PC-9 (cell line): ENCODE data around the gene OXSM. TPM values are rescaled to one million over a fixed set of nuclear protein-coding genes. Genes with fewer than 3 reads are reported as not detected.
A peak's percentile ranks its signal among the peaks of the same experiment; 100 is the strongest.

Source experiments
- BruUV-seq: library from RNA; stranded (reverse); fragments of 400-500 nt; replicated peaks from 2 replicates; lab custom pipeline; 2021; lab: Mats Ljungman, UMichigan
- CTCF ChIA-PET: fragments of 300-600 bp; sonication (Branson Sonifier 250); formaldehyde crosslinking; loops from one replicate; lab custom pipeline; 2022; ENCODE audit warnings: antibody characterized with exemption; lab: Charles Lee
- POLR2A ChIA-PET: fragments of 300-600 bp; sonication (Branson Sonifier 250); formaldehyde crosslinking; loops from one replicate; lab custom pipeline; 2022; ENCODE audit warnings: antibody characterized with exemption; ENCODE audit not compliant: unreplicated experiment; lab: Charles Lee
- DNase-seq, 2 experiments: peaks; one replicate each; pipeline versions ENCODE4 v3.0.0 to v3.0.0-alpha.2; 2015 to 2022; ENCODE audit warnings: mixed read lengths in 1 of 2
- H2AFZ ChIP-seq: fragments of 200-600 bp; sonication (generic); 2 replicates; pipeline ENCODE4 v1.8.1; 2017; ENCODE audit warnings: antibody characterized with exemption
- H3F3A ChIP-seq: fragments of 200-600 bp; sonication (generic); 2 replicates; pipeline ENCODE4 v1.8.1; 2017; ENCODE audit warnings: antibody characterized with exemption, mild to moderate bottlenecking, low read depth; ENCODE audit not compliant: insufficient read depth
- H3K27ac ChIP-seq: fragments of 200-600 bp; sonication (generic); 2 replicates; pipeline ENCODE4 v1.6.1; 2016; ENCODE audit warnings: mixed run types
- H3K27me3 ChIP-seq: fragments of 200-600 bp; sonication (generic); 2 replicates; pipeline ENCODE4 v1.6.1; 2016; ENCODE audit warnings: low read depth, mixed run types; ENCODE audit not compliant: insufficient read depth
- H3K36me3 ChIP-seq: fragments of 200-600 bp; sonication (generic); 2 replicates; pipeline ENCODE4 v1.6.1; 2016; ENCODE audit warnings: low read depth, mixed run types
- H3K4me1 ChIP-seq: fragments of 200-600 bp; sonication (generic); replicated peaks from 2 replicates; pipeline ENCODE4 v1.6.1; 2016; ENCODE audit warnings: mixed run types; ENCODE audit not compliant: insufficient read depth
- H3K4me2 ChIP-seq: fragments of 200-600 bp; sonication (generic); 2 replicates; pipeline ENCODE4 v1.6.1; 2017; ENCODE audit warnings: mixed run types
- H3K4me3 ChIP-seq: fragments of 200-600 bp; sonication (generic); 2 replicates; pipeline ENCODE4 v1.6.1; 2016; ENCODE audit warnings: mixed run types
- H3K79me2 ChIP-seq: fragments of 200-600 bp; sonication (generic); 2 replicates; pipeline ENCODE4 v1.6.1; 2017; ENCODE audit warnings: low read depth, mixed run types
- H3K9me2 ChIP-seq: fragments of 200-600 bp; sonication (generic); 2 replicates; pipeline ENCODE4 v1.8.1; 2017; ENCODE audit warnings: mild to moderate bottlenecking; ENCODE audit not compliant: insufficient read depth
- H3K9me3 ChIP-seq: fragments of 200-600 bp; sonication (generic); 2 replicates; pipeline ENCODE4 v1.8.1; 2016; ENCODE audit warnings: low read depth; ENCODE audit not compliant: insufficient read depth
- H4K20me1 ChIP-seq: fragments of 200-600 bp; sonication (generic); 2 replicates; pipeline ENCODE4 v1.8.1; 2017; ENCODE audit not compliant: insufficient read depth
- EZH2 ChIP-seq: fragments of 200-600 bp; sonication (generic); IDR thresholded peaks from 2 replicates; pipeline ENCODE4 v1.8.0; 2017; ENCODE audit warnings: antibody characterized with exemption, low read depth
- intact Hi-C: fragments of 100-400 bp; cut with micrococcal nuclease; formaldehyde crosslinking; loops from one replicate; pipeline ENCODE4 v1.10.0; 2022; ENCODE audit not compliant: unreplicated experiment
- total RNA-seq: library from RNA; stranded (reverse); gene quantifications from 2 replicates; pipeline ENCODE4 v1.2.3, GENCODE V29; 2021
- TF ChIP-seq, protein P1 (sequence below): fragments of 200-600 bp; sonication (generic); conservative IDR thresholded peaks from 2 replicates; pipeline ENCODE4 v1.6.1; 2017; ENCODE audit warnings: mixed run types, antibody characterized with exemption, mild to moderate bottlenecking, moderate library complexity

OXSM gene
- total RNA-seq, 1 experiment from 2014 or later: 13.8 TPM

DNA sequence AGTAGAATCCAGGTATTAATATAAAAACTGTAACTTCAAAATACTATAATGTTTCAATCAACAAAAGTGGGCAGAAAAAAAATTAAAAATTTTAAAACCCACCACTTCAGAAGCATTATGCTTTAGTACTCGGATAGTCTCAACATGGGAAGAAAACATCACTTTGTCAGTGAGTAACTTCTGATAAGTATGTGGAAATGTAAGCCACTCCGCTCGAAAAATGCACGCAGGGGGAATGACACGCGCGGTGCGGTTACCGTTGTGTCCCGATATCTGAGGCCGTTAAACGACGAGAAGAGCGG lies 7.3 kb upstream of the OXSM start:
- intact Hi-C loops: loop anchor here (2.0 to 5.0 kb wide), 2 partner anchors 75 to 118 kb away; partner anchors contain the start of gene TOP2B
- no peak for DNase-seq
- BruUV-seq: no TSS peak

DNA sequence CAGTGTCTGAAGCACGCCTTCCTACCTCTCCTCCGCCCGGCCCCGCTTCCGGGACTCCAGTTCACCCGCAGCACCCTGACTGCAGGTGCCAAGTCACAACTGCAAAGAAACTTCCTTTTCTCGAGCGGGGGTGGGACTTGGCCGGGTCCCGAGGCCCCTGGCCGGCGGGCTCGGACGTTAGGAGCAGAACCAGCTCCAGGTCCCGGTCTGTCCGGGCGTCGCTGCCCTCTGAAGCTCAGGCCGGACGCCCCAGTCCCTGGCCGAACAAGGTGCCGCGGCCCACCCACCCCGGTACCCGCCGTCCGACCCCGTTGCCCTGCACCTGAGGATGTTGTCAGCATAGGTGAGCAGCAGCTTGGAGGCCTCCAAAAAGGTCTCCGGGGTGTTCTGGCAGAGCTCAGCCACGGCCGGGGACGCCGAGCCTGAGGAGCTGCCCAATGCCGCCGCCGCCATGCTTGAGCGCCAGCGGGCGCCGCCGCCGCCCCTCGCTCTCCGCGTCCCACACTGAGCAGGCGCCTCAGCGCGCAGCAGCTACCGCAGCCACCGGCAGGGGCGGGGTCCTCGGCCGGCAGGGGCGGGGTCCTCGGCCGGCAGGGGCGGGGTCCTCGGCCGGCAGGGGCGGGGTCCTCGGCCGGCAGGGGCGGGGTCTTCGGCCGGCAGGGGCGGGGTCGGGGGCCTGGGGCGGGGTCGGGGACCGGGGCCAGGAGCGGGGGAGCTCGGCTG lies 6.8 kb upstream of the OXSM start, which contains the start of gene NGLY1:
Gene NGLY1 (minus strand): TSS at position 506 of the 723 bp plus-strand sequence. CDS start 53 bp downstream, at position 453.
- Histone ChIP-seq H3K79me2 (peaks cover 37% of the 10 kb centered on the region), H3K9me3 (no peaks in the 10 kb centered on the region), H2AFZ (peak within 1 kb of the TSS; percentile 96), H3K9me2 (no peaks in the 10 kb centered on the region), H4K20me1 (no peaks in the 10 kb centered on the region), H3K36me3 (peaks cover 5% of the 10 kb centered on the region), H3K27ac (peak within 1 kb of the TSS; percentile 42), H3K4me1 (peaks cover 24% of the 10 kb centered on the region), H3K4me2 (peak within 1 kb of the TSS; percentile 89), H3K4me3 (peak within 1 kb of the TSS; percentile 82), H3K27me3 (no peaks in the 10 kb centered on the region), H3F3A (peaks cover 4% of the 10 kb centered on the region; the same call in 1 of the 2 replicates)
- POLR2A ChIA-PET: interaction anchor here (0.5 to 0.8 kb wide), 6 partner anchors 10 to 1262 kb away, joined by 3 to 5 read pairs (median 4); no protein-coding TSS in a partner anchor
- CTCF ChIA-PET: interaction anchor here (0.8 kb wide), 1 partner anchor 178 kb away, joined by 5 read pairs; no protein-coding TSS in a partner anchor
- DNase-seq: peak; percentile 52 to 81
- intact Hi-C loops: loop anchor here (2.0 to 5.0 kb wide), 2 partner anchors 74 to 118 kb away; partner anchors contain the start of gene TOP2B
- TF ChIP-seq, protein P1, sequence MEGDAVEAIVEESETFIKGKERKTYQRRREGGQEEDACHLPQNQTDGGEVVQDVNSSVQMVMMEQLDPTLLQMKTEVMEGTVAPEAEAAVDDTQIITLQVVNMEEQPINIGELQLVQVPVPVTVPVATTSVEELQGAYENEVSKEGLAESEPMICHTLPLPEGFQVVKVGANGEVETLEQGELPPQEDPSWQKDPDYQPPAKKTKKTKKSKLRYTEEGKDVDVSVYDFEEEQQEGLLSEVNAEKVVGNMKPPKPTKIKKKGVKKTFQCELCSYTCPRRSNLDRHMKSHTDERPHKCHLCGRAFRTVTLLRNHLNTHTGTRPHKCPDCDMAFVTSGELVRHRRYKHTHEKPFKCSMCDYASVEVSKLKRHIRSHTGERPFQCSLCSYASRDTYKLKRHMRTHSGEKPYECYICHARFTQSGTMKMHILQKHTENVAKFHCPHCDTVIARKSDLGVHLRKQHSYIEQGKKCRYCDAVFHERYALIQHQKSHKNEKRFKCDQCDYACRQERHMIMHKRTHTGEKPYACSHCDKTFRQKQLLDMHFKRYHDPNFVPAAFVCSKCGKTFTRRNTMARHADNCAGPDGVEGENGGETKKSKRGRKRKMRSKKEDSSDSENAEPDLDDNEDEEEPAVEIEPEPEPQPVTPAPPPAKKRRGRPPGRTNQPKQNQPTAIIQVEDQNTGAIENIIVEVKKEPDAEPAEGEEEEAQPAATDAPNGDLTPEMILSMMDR: no peak
- no peak for TF ChIP-seq EZH2
- BruUV-seq: no TSS peak

More for the DNA sequence above, 7.3 kb upstream of the OXSM start:
- Histone ChIP-seq H3K36me3 (peaks cover 10% of the 10 kb centered on the region), H3K4me2 (peak overlapping the region; percentile 89), H3K79me2 (peaks cover 34% of the 10 kb centered on the region), H3K9me2 (no peaks in the 10 kb centered on the region), H3F3A (peaks cover 4% of the 10 kb centered on the region; the same call in 1 of the 2 replicates), H3K9me3 (no peaks in the 10 kb centered on the region), H3K4me1 (peaks cover 21% of the 10 kb centered on the region), H4K20me1 (no peaks in the 10 kb centered on the region), H3K27ac (no peak overlapping the region; the same call in 1 of the 2 replicates), H3K4me3 (peak overlapping the region; percentile 70), H3K27me3 (no peaks in the 10 kb centered on the region), H2AFZ (peak overlapping the region; percentile 83)
- POLR2A ChIA-PET: interaction anchor here (0.5 kb wide), 1 partner anchor 1262 kb away, joined by 4 read pairs; no protein-coding TSS in a partner anchor
- no peak for TF ChIP-seq EZH2
- TF ChIP-seq, protein P1: no peak
- CTCF ChIA-PET: interaction anchor here (0.8 kb wide), 1 partner anchor 178 kb away, joined by 5 read pairs; no protein-coding TSS in a partner anchor

DNA sequence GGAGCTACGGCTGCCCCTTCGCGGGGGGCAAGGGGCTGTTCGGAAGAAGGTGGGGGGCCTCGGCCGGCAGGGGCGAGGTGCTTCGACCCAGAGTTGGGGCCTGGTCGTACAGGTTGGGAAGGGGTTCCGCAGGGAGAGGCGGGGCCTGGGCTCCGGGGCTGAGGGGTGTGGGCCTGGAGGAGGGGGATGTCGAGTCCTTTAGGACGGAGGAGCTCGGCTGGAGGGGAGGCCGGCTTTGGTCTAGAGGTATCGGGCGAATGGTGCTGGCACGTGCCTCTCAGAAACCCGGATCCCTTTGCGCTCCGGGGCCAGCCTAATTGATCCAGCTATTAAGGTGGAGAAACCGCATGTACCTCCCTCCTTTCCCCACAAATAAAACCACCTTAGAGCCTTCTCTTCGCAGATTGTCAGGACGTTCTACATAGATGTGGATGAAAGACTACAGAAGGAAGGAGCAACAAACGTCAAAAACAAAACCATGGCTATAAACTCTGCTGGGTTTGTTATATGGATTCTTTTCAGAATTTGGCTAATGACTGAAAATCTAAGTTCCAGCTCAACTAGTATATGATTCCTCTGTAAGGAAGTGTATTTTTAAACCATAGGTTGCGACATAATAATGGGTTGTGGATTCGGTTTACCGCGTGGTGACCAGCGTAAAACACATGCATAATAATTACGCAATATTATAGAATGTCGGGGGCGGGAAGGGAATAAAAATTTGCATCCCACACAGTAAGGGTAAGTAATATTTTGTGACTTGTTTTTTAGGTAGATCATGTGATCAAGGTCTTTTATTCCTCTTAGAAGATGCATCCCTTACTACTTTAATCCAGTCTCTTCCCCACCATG lies 6.0 kb upstream of the OXSM start:
- ChIA-PET POLR2A (interaction anchor here (0.5 to 0.8 kb wide), 4 partner anchors 9 to 399 kb away, joined by 3 to 5 read pairs (median 4); no protein-coding TSS in a partner anchor), CTCF (no interaction called here)
- H3K9me2 ChIP-seq: no peaks in the 10 kb centered on the region
- H3K4me3 ChIP-seq: peak overlapping the region; percentile 82
- TF ChIP-seq, protein P1: no peak
- TF ChIP-seq EZH2: no peak
- intact Hi-C loops: loop anchor here (2.0 to 5.0 kb wide), 2 partner anchors 73 to 119 kb away; partner anchors contain the start of gene TOP2B
- H3K4me1 ChIP-seq: peaks cover 32% of the 10 kb centered on the region
- BruUV-seq: no TSS peak
- peaks cover 4% of the 10 kb centered on the region; the same call in 1 of the 2 replicates for H3F3A ChIP-seq
- no peaks in the 10 kb centered on the region for H3K36me3 ChIP-seq
- DNase-seq: peak in 1 of 2 experiments; percentile 65
- peak overlapping the region; percentile 33; the same call in 1 of the 2 replicates for H3K27ac ChIP-seq
- H2AFZ ChIP-seq: peak overlapping the region; percentile 96
- H3K9me3 ChIP-seq: no peaks in the 10 kb centered on the region
- H3K4me2 ChIP-seq: peak overlapping the region; percentile 84
- H3K79me2 ChIP-seq: peaks cover 45% of the 10 kb centered on the region
- H4K20me1 ChIP-seq: no peaks in the 10 kb centered on the region
- H3K27me3 ChIP-seq: no peaks in the 10 kb centered on the region
